Muscle layer of duodenum (tissue), 2 donors: ENCODE measurements around the gene CABLES1.
"Not testable (repeated sequence)": the region's sequence is repeated elsewhere in the genome, so short reads cannot be mapped to it uniquely, and the experiment has no call there.

Source experiments
- H3K27ac ChIP-seq: one replicate; pipeline ENCODE4 v1.7.0; 2013; ENCODE audit warnings: mild to moderate bottlenecking, low read length
- H3K27me3 ChIP-seq: one replicate; pipeline ENCODE4 v1.7.0; 2013; ENCODE audit warnings: low read depth, mild to moderate bottlenecking, control low read depth, low read length
- H3K36me3 ChIP-seq, 2 donors: one replicate each; pipeline ENCODE4 v1.7.0; 2013; ENCODE audit warnings: low read length in 2 of 2, control low read depth in 1 of 2, mild to moderate bottlenecking in 1 of 2; ENCODE audit not compliant: insufficient read depth in 2 of 2, control insufficient read depth in 1 of 2
- H3K4me1 ChIP-seq, 2 donors: one replicate each; pipeline ENCODE4 v1.7.0; 2013; ENCODE audit warnings: low read length in 2 of 2, mild to moderate bottlenecking in 2 of 2, control low read depth in 1 of 2, moderate library complexity in 1 of 2; ENCODE audit not compliant: insufficient read depth in 2 of 2, control insufficient read depth in 1 of 2
- H3K4me3 ChIP-seq, 2 donors: one replicate each; pipeline ENCODE4 v1.7.0; 2013; ENCODE audit warnings: low read length in 2 of 2, low read depth in 1 of 2, mild to moderate bottlenecking in 1 of 2
- H3K9me3 ChIP-seq, 2 donors: one replicate each; pipeline ENCODE4 v1.7.0; 2013; ENCODE audit warnings: low read length in 2 of 2, control low read depth in 1 of 2, mild to moderate bottlenecking in 1 of 2; ENCODE audit not compliant: control insufficient read depth in 1 of 2
- donor health status: healthy.

Gene CABLES1

DNA sequence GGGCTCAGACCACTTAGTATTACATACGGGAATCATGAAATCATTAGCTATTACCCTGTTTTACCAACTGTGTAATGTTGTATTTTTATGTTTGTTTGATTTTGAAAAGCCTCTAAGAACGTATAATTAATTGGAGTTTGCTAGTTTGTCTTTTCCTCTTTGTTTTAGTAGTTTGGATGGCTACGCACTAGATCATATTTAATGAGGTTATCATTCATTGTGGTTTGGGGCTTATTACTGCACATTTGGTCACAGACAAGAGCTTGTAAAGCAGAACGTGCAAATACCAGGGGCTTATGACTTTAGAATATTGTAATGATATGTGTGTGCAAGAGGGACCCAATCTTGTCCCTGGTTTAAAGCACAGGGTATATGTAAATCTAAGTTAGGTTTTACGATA, 10.3 kb downstream of the CABLES1 start:
- H3K27ac ChIP-seq: no peak overlapping the region
- H3K4me3 ChIP-seq: no peak overlapping the region
- no peaks in the 10 kb centered on the region for H3K36me3 ChIP-seq
- no peaks in the 10 kb centered on the region for H3K9me3 ChIP-seq
- H3K4me1 ChIP-seq: peaks cover 6 to 10% of the 10 kb centered on the region in 2 donors
- no peaks in the 10 kb centered on the region for H3K27me3 ChIP-seq

DNA sequence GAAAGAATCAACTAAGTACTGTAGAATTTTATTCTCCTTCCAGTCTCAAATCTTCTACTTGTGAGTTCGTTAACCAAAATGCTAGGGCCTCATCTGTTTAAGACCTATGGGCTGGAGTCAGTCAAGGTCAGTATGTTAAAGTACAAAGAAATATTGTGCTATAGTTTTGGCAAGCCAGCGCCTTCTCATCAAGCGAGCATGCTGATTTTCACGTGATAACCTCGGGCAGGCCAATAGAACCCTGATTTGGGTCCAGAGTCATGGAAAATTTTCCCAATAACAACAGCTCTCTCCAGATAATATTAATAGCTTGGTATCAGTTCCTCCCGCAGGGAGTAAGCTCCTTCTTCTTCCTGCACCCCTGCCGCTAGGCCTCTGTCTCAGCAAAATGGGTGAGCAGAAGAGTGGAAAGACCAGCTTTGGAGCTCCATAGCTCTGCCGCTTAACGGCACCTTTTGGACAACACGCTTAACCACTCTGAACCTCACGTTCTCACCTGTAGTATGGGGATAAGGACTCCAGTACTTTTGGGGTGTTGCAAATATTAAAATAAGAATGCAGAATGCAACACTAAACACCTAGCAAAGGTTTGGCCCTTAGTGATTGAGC, 11.7 kb downstream of the CABLES1 start:
- H3K36me3 ChIP-seq: no peaks in the 10 kb centered on the region
- no peak overlapping the region for H3K4me3 ChIP-seq
- H3K27ac ChIP-seq: no peak overlapping the region
- no peaks in the 10 kb centered on the region for H3K9me3 ChIP-seq
- no peaks in the 10 kb centered on the region for H3K27me3 ChIP-seq
- peaks cover 6 to 10% of the 10 kb centered on the region in 2 donors for H3K4me1 ChIP-seq

DNA sequence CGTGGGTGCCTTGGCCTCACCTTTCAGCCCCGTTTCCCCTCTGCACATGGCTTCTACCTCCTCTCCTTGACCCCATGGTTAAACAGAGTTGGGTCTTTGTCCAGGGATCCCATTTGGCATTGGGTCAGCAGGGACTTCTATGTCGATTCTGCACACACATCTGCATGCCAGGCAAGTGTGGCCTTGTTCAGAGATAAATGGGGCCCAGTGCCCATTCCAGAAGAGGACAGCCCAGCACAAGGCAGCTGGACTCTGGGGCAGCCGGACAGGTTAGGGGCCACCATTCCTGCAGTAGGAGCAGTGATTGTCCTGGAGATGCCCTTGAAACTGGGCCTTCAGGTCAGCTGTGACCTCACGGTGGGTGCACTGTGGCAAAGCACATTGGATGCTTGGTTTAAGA, 13.1 kb downstream of the CABLES1 start:
- no peaks in the 10 kb centered on the region for H3K36me3 ChIP-seq
- H3K4me3 ChIP-seq: no peak overlapping the region
- no peak overlapping the region for H3K27ac ChIP-seq
- H3K9me3 ChIP-seq: no peaks in the 10 kb centered on the region
- peaks cover 0 to 5% of the 10 kb centered on the region in 2 donors for H3K4me1 ChIP-seq
- no peaks in the 10 kb centered on the region for H3K27me3 ChIP-seq

DNA sequence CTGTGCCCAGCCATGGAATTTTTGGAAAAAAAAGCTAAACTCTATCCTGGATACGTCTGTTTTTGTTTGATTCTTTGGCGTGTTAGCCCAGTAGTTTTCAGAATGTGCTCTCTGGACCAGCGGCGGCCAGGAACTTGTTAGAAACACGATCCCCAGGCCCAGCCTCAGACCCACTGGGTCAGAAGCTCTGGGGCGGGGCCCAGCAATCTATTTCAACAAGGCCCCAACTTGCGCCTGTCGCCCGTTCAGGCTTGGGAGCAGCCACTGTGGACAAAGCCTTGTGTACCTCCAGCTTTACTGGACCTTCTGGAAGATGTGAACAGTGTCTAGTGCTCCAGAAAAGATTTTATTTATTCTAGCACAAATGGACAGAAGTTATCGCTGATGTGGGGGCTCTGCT, 14.3 kb downstream of the CABLES1 start:
- H3K9me3 ChIP-seq: no peaks in the 10 kb centered on the region

DNA sequence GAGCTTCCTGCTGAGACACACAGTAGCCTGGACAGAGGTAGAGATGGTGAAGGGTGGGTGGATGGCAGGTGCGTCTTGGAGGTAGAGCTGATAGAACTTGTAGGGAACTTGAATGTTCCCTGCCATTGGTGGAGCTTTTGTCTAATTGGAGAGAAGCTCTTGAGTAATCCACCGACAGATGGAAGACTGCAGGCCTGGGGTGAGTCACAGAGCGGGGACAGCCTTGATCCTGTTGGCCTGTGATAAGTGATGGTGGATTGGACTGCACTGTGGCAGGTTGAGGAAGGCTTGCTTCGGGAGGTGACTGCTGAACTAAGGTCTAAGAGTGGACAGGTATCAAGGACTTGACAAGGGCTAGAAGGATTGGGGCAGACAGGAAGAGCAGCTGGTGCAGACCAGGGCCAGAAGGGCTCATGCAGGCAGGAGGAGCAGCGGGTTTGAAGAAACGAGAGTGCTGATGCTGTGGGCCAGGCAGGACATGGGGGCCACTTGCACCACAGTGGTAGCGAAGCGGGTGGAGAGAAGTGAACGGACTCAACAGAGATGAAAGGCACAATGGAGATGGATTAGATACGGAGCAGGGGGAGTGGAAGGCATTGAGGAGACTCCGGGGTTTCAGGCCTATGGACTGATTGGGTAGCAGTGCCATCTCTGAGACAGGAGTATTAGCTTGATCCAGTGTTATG, 16.3 kb downstream of the CABLES1 start:
- Histone ChIP-seq H3K9me3 (no peaks in the 10 kb centered on the region), H3K27ac (no peak overlapping the region), H3K4me1 (no peaks in the 10 kb centered on the region), H3K27me3 (no peaks in the 10 kb centered on the region), H3K36me3 (no peaks in the 10 kb centered on the region), H3K4me3 (no peak overlapping the region)

More for the DNA sequence above, 14.3 kb downstream of the CABLES1 start:
- Histone ChIP-seq H3K27ac (no peak overlapping the region), H3K4me3 (no peak overlapping the region), H3K27me3 (no peaks in the 10 kb centered on the region), H3K36me3 (no peaks in the 10 kb centered on the region), H3K4me1 (no peaks in the 10 kb centered on the region)

DNA sequence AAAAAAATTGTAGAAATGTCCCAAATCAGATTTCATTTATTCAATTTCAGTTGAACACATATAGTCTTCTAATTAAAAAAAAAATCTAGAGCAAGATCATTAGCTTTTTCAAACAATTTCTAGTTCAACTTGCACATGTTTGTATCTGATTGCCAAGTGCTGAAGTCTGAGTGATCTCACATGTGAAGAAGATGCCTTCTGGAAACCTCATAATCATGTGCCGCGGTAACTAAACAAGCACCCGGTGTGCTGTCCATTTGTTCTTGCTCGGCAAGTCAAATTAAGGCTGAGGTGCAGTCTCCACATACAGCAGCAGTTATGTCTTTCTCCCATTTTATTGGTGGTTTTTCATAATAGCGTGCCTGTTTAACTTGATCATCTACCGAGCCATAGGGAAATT, 18.7 kb downstream of the CABLES1 start:
- no peaks in the 10 kb centered on the region for H3K27me3 ChIP-seq
- H3K9me3 ChIP-seq: no peaks in the 10 kb centered on the region
- no peak overlapping the region for H3K27ac ChIP-seq
- H3K4me3 ChIP-seq: no peak overlapping the region
- H3K36me3 ChIP-seq: no peaks in the 10 kb centered on the region
- no peaks in the 10 kb centered on the region for H3K4me1 ChIP-seq

DNA sequence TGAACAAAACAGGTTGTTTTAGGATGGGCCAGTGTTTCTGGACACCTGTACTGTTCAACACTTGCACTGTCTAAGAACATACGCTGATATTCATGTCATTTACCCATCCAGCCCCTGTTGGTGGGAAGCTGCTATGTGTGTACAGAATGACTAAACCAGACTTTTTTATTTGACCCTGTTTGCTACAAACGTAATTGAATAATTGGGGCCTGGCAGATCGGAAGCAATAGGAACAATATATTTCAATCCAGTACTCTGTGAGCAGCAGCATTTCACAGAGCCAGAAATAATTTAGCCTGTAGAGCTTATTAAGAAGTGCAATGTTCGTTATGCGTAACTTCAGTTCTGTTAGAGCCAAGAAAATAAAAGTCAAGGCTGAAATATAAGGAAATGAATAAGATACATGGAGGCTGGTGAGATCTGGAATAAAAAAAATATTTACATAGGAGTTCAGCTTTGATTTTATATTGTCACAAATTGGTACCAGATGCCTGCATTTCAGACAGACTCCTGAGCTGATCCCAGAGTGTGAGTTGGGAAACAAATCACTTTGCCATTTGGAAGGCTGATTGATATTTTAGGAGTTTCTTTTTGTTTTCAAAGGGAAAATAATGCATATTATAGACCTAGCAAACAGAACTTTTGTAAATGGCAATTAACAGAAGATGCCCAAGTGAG, 19.7 kb downstream of the CABLES1 start:
- no peaks in the 10 kb centered on the region for H3K27me3 ChIP-seq
- no peak overlapping the region for H3K27ac ChIP-seq
- no peaks in the 10 kb centered on the region for H3K36me3 ChIP-seq
- H3K4me1 ChIP-seq: no peaks in the 10 kb centered on the region
- H3K4me3 ChIP-seq: no peak overlapping the region
- no peaks in the 10 kb centered on the region for H3K9me3 ChIP-seq

DNA sequence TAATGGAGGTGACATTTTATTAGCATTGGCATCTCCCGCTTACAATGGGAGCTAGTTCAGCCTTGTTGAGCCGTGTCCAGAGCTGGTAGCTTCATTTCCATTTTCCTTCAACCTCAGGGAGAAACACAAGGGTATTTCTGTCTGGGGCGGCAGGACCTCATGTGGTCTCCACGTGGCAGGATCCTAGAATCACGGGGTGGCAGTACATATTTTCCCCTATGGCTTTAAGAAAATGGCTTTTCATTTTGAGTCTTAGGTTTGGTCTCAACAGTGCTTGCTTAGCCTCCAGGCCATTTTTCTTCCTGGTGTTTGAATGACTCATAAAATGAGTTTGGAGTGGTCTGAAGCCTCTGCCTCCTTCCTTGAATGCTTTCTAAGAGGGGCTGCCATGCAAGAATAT, 20.3 kb downstream of the CABLES1 start:
- no peaks in the 10 kb centered on the region for H3K9me3 ChIP-seq
- no peaks in the 10 kb centered on the region for H3K4me1 ChIP-seq
- H3K36me3 ChIP-seq: no peaks in the 10 kb centered on the region
- no peak overlapping the region for H3K4me3 ChIP-seq
- H3K27ac ChIP-seq: no peak overlapping the region
- no peaks in the 10 kb centered on the region for H3K27me3 ChIP-seq

DNA sequence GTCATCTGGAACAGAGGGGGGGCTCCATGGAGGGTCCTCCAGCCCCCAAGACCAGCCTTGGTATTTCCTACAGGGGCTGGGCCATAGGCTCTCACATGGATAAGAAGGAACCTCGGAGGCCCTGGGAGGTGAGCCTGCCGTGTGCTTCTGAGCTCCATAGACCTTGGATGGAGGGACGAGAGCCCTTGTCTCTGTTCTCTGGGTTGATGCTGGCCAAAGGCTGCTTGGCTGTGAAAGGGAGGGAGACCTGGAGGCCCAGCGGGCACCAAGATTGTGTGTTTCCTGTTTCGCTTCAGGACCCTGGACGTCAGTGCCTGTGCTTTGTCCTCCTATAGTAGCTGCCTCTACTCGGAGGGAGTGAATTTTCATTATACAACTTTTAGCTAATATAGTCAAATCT, 20.8 kb downstream of the CABLES1 start:
- no peaks in the 10 kb centered on the region for H3K27me3 ChIP-seq
- H3K4me1 ChIP-seq: no peaks in the 10 kb centered on the region
- H3K4me3 ChIP-seq: no peak overlapping the region
- no peaks in the 10 kb centered on the region for H3K36me3 ChIP-seq
- no peaks in the 10 kb centered on the region for H3K9me3 ChIP-seq
- no peak overlapping the region for H3K27ac ChIP-seq

DNA sequence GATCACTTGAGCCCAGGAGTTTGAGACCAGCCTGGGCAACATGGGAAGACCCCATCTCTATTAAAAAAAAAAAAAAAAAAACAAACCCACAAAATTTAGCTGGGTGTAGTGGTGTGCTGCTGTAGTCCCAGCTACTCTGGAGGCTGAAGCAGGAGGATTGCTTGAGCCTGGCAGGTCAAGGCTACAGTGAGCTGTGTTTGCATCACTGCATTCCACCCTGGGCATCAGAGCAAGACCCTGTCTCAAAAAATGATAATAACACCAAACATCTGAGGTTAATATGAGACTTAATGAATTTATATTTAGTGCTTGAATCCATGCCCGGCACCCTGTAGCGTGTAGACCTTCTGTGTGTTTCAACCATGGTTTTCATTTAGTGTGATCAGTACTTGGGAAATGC, 22.8 kb downstream of the CABLES1 start:
- Histone ChIP-seq H3K4me3 (no peak overlapping the region), H3K27me3 (no peaks in the 10 kb centered on the region), H3K27ac (no peak overlapping the region), H3K36me3 (no peaks in the 10 kb centered on the region), H3K4me1 (no peaks in the 10 kb centered on the region), H3K9me3 (no peaks in the 10 kb centered on the region)

DNA sequence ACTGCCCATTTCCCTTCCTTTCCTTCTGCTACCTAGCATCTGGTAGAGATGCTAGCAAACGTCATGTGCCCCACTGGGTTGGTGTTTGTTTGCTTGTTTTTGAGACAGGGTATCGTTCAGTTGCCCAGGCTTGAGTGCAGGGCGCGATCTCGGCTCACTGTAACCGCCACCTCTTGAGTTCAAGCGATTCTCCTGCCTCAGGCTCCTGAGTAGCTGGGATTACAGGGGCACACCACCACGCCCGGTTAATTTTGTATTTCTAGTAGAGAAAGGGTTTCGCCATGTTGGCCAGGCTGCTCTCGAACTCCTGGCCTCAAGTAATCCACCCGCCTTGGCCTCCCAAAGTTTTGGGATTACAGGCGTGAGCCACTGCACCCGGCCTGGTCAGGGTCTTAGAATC, 23.6 kb downstream of the CABLES1 start:
- H3K27me3 ChIP-seq, H3K4me3 ChIP-seq: not testable (repeated sequence)

More for the DNA sequence above, 23.6 kb downstream of the CABLES1 start:
- not testable (repeated sequence) for H3K4me1 ChIP-seq, H3K27ac ChIP-seq, H3K9me3 ChIP-seq, H3K36me3 ChIP-seq
